Kidney (tissue), 14 donors: Measurements from ENCODE around the gene ABCC3. TPM values are rescaled to one million over a fixed set of nuclear protein-coding genes. Genes with fewer than 3 reads are reported as not detected.

Source experiments
- DNase-seq, 5 donors: peaks; one replicate each; pipeline ENCODE4 v3.0.0-alpha.2; 2013 to 2020
- FAIRE-seq: peaks from 2 replicates; lab custom pipeline; 2012; peaks lifted over from hg19 to GRCh38; lab: Jason Lieb, UNC
- H3K27ac ChIP-seq, 2 donors: one replicate each; pipeline ENCODE4 v1.7.0; 2013; ENCODE audit warnings: low read depth in 2 of 2, low read length in 2 of 2, inconsistent platforms in 1 of 2
- H3K27me3 ChIP-seq: one replicate; pipeline ENCODE4 v1.7.1; 2013; ENCODE audit warnings: low read length, inconsistent platforms; ENCODE audit not compliant: control insufficient read depth, insufficient read depth
- H3K36me3 ChIP-seq, 3 donors: one replicate each; pipeline versions ENCODE4 v1.7.0 to v1.7.1; 2013; ENCODE audit warnings: low read length in 3 of 3, control low read depth in 1 of 3, inconsistent platforms in 1 of 3; ENCODE audit not compliant: insufficient read depth in 3 of 3, control insufficient read depth in 2 of 3
- H3K4me1 ChIP-seq, 3 donors: one replicate each; pipeline versions ENCODE4 v1.7.0 to v1.7.1; 2013; ENCODE audit warnings: low read length in 3 of 3, inconsistent platforms in 1 of 3, low read depth in 1 of 3; ENCODE audit not compliant: control insufficient read depth in 2 of 3, insufficient read depth in 2 of 3
- H3K4me3 ChIP-seq, 3 donors: one replicate each; pipeline versions ENCODE4 v1.7.0 to v1.8.1; 2013; ENCODE audit warnings: low read length in 3 of 3, control low read depth in 1 of 3, inconsistent platforms in 1 of 3
- H3K9ac ChIP-seq, 3 donors: one replicate each; pipeline versions ENCODE4 v1.7.0 to v1.7.1; 2013; ENCODE audit warnings: low read length in 3 of 3, control low read depth in 1 of 3, inconsistent platforms in 1 of 3
- H3K9me3 ChIP-seq, 3 donors: one replicate each; pipeline versions ENCODE4 v1.7.0 to v1.7.1; 2013; ENCODE audit warnings: low read length in 3 of 3, control low read depth in 1 of 3, inconsistent platforms in 1 of 3; ENCODE audit not compliant: control insufficient read depth in 2 of 3, insufficient read depth in 1 of 3
- intact Hi-C: fragments of 100-400 bp; cut with DNase I; formaldehyde crosslinking; loops from one replicate; pipeline ENCODE4 v1.11.1; 2022
- polyA plus RNA-seq: library from polyadenylated mRNA; stranded (reverse); fragments of 350-450 nt; fragmentation: Illumina TruSeq; extraction: RNeasy Lipid Tissue Mini Kit (QIAGEN cat#74804); gene quantifications from one replicate; pipeline ENCODE4 v1.2.3, GENCODE V29; 2014; ENCODE audit warnings: low read depth, low replicate concordance; ENCODE audit not compliant: insufficient read depth
- total RNA-seq: library from RNA; stranded (reverse); fragmentation: NEBNext Ultra II Directional; extraction: Animal tissue kit (Norgen Biotek cat#: 25700); gene quantifications from one replicate; pipeline ENCODE4 v1.2.1, GENCODE V29; 2021
- TF ChIP-seq, protein P1 (sequence below): IDR thresholded peaks from 3 replicates; pipeline ENCODE4 v1.5.1; 2012; ENCODE audit warnings: mild to moderate bottlenecking, moderate library complexity, borderline replicate concordance; ENCODE audit not compliant: insufficient read depth; ENCODE audit errors: extremely low read depth
- donor health status: control.
- donor health status: control.
- donor health status: control.
- donor health status: control.
- donor health status: control.
- donor health status: DM: yes; HTN: yes; CAD: no.
- donor health status: Normal renal cell carcinoma (clear cell type).

Gene ABCC3
- total and polyA plus RNA-seq, 2 donors from 2014 or later: 9.3 to 156 TPM

DNA sequence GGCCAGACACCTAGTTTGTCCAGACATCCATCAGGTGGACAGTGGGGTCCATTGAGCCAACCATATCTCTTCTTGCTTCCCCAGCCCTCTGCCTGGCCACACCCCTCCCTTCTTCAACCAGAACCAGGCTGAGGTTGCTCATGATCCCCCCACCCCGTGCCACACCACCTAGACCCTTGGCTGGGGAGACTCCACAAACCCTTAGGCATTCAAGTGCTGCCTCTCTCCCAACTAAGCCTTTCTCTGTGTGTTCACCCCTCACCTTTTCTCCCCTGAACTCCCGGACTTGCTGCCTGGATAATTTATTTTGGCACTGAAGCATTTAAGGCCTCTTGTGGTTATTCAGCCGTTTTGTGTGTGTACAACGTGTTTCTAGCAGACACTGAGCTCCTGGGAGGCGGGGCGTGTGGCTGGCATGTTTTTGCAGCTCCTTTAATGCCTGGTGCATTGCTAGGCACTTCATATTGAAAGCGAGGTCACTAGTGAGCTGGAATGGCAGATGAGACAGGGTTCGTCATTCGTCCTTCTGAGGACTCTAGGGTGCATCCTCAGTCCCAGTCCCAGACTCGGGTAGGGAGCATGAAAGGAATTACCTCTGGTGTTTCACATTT lies 45.5 kb upstream of the ABCC3 start:
- H3K4me1 ChIP-seq: peaks cover 7 to 26% (median 22%) of the 10 kb centered on the region in 3 donors
- FAIRE-seq: no peak
- intact Hi-C loops: no loop called here

DNA sequence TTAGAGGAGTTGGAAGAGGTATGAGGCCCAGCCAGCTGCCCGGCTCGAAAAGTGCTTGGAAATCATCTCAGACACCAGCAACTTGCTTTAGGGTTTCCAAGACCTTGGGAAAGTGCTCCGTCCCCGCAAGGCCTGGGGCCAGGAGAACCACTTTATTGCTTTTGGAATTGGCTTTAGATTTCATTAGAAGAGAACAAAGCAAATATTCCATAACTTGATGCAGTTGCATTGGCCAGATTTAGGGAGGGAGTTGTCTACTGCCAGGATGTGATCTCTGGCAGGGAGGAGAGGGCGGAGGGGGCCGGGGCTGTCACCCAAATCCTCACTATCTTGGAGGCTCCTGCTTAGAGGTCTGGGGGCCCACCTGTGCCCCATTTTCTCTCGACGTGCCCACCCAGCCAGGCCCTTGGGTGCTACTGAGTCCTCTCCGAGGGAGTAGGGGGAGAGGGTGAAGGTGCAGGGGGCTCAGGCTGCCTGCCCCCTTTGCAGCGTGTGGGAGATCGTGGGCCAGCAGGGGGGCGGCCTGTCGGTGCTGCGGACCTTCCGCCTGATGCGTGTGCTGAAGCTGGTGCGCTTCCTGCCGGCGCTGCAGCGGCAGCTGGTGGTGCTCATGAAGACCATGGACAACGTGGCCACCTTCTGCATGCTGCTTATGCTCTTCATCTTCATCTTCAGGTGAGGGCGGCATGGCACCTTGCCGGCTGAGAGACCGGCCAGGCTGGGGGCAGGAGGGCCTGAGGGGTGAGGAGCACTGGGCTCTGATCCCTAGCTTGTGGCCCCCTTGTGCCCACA lies 43.5 kb upstream of the ABCC3 start:
- Histone ChIP-seq H3K9me3 (no peaks in the 10 kb centered on the region), H3K36me3 (no peaks in the 10 kb centered on the region), H3K27ac (no peak overlapping the region), H3K4me1 (peaks cover 7 to 26% (median 22%) of the 10 kb centered on the region in 3 donors), H3K27me3 (no peaks in the 10 kb centered on the region), H3K9ac (no peak overlapping the region), H3K4me3 (no peak overlapping the region)
- no peak for DNase-seq
- intact Hi-C loops: no loop called here
- no peak for FAIRE-seq
- TF ChIP-seq, protein P1, sequence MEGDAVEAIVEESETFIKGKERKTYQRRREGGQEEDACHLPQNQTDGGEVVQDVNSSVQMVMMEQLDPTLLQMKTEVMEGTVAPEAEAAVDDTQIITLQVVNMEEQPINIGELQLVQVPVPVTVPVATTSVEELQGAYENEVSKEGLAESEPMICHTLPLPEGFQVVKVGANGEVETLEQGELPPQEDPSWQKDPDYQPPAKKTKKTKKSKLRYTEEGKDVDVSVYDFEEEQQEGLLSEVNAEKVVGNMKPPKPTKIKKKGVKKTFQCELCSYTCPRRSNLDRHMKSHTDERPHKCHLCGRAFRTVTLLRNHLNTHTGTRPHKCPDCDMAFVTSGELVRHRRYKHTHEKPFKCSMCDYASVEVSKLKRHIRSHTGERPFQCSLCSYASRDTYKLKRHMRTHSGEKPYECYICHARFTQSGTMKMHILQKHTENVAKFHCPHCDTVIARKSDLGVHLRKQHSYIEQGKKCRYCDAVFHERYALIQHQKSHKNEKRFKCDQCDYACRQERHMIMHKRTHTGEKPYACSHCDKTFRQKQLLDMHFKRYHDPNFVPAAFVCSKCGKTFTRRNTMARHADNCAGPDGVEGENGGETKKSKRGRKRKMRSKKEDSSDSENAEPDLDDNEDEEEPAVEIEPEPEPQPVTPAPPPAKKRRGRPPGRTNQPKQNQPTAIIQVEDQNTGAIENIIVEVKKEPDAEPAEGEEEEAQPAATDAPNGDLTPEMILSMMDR: no peak

More for the DNA sequence above, 45.5 kb upstream of the ABCC3 start:
- DNase-seq: peak in 3 of 5 donors; percentile 76 to 90 (median 89)
- TF ChIP-seq, protein P1: no peak
- Histone ChIP-seq H3K9ac (peak overlapping the region in 1 of 3 donors; percentile 21), H3K27ac (peak overlapping the region; percentile 35 to 59), H3K4me3 (peak overlapping the region in 1 of 3 donors; percentile 10), H3K9me3 (no peaks in the 10 kb centered on the region), H3K27me3 (no peaks in the 10 kb centered on the region), H3K36me3 (no peaks in the 10 kb centered on the region)

DNA sequence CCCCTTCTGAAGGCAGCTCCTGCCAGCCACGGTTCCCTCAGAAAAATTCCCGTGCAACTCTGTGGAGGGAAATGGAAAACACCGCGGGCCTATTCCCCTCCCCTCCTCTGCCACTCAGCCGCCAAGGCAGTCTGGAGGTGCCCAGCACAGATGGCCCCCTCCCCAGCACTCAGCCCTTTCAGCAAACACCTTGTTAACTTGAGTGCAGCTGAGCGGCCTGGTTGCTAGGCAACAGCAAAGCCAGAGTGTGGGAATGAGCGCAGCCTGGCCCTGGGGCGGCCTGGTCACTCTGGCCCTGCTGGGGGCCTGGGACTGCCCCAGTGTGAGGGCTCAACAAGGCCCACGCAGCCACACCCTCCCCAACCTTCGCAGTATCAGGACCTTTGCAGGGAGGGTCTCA lies 41.4 kb upstream of the ABCC3 start:
- TF ChIP-seq, protein P1: no peak
- DNase-seq: peak in 4 of 5 donors; percentile 88 to 91 (median 90)

More for the DNA sequence above, 41.4 kb upstream of the ABCC3 start:
- intact Hi-C loops: no loop called here
- Histone ChIP-seq H3K4me1 (peaks cover 7 to 22% (median 22%) of the 10 kb centered on the region in 3 donors), H3K9me3 (no peaks in the 10 kb centered on the region), H3K4me3 (no peak overlapping the region), H3K9ac (no peak overlapping the region), H3K36me3 (no peaks in the 10 kb centered on the region), H3K27ac (no peak overlapping the region), H3K27me3 (no peaks in the 10 kb centered on the region)
- no peak for FAIRE-seq
